Measurements from ENCODE around the gene PBX1.

The PBX1 gene

GRCh38 chr1:164787834-164788231 is 228.8 kb downstream of the PBX1 start:
- H3K4me1 ChIP-seq (ENCODE audit: low read depth, poor library complexity, severe bottlenecking), result peaks cover 7% of the 10 kb centered on the region
- no peaks in the 10 kb centered on the region for H3K27me3 ChIP-seq (ENCODE audit: insufficient read depth, low read depth)
- H3K9ac ChIP-seq, result no peak overlapping the region
- peak overlapping the region; percentile 38; the same call in 1 of the 2 replicates for H2AFZ ChIP-seq (ENCODE audit: low read depth)
- no peak for TF ChIP-seq CTCF (conservative IDR thresholded peaks at IDR 0.05; ENCODE audit: low read depth, low read length)
- no peaks in the 10 kb centered on the region for H3K36me3 ChIP-seq (ENCODE audit: insufficient read depth)
- H3K4me2 ChIP-seq, result peak overlapping the region; percentile 14; the same call in 1 of the 2 replicates
- no peaks in the 10 kb centered on the region for H3K79me2 ChIP-seq (ENCODE audit: insufficient read depth, low read depth)
- no peak overlapping the region for H3K27ac ChIP-seq
- no peak overlapping the region for H3K4me3 ChIP-seq (IDR thresholded peaks at IDR 0.05; ENCODE audit: insufficient read depth, low read depth, low read length)
- no peaks in the 10 kb centered on the region for H4K20me1 ChIP-seq (ENCODE audit: insufficient read depth)

GRCh38 chr1:164790081-164790480 is 231.1 kb downstream of the PBX1 start:
- no peak overlapping the region for H2AFZ ChIP-seq (ENCODE audit: low read depth)
- TF ChIP-seq CTCF (conservative IDR thresholded peaks at IDR 0.05; ENCODE audit: low read depth, low read length), result no peak
- no peaks in the 10 kb centered on the region for H3K27me3 ChIP-seq (ENCODE audit: insufficient read depth, low read depth)
- no peaks in the 10 kb centered on the region for H3K79me2 ChIP-seq (ENCODE audit: insufficient read depth, low read depth)
- H3K27ac ChIP-seq, result no peak overlapping the region
- H3K36me3 ChIP-seq (ENCODE audit: insufficient read depth), result no peaks in the 10 kb centered on the region
- no peaks in the 10 kb centered on the region for H4K20me1 ChIP-seq (ENCODE audit: insufficient read depth)
- H3K4me1 ChIP-seq (ENCODE audit: low read depth, poor library complexity, severe bottlenecking), result peaks cover 7% of the 10 kb centered on the region
- H3K4me3 ChIP-seq (IDR thresholded peaks at IDR 0.05; ENCODE audit: insufficient read depth, low read depth, low read length), result no peak overlapping the region
- no peak overlapping the region for H3K9ac ChIP-seq
- no peak overlapping the region for H3K4me2 ChIP-seq

- Histone ChIP-seq H3K9ac (no peak overlapping the region), H3K27ac (no peak overlapping the region), H3K4me1 (ENCODE audit: low read depth, poor library complexity, severe bottlenecking) (peaks cover 1% of the 10 kb centered on the region), H3K36me3 (ENCODE audit: insufficient read depth) (no peaks in the 10 kb centered on the region), H3K79me2 (ENCODE audit: insufficient read depth, low read depth) (no peaks in the 10 kb centered on the region), H4K20me1 (ENCODE audit: insufficient read depth) (no peaks in the 10 kb centered on the region), H3K4me3 (IDR thresholded peaks at IDR 0.05; ENCODE audit: insufficient read depth, low read depth, low read length) (no peak overlapping the region), H3K4me2 (no peak overlapping the region), H2AFZ (ENCODE audit: low read depth) (no peak overlapping the region), H3K27me3 (ENCODE audit: insufficient read depth, low read depth) (no peaks in the 10 kb centered on the region)
- TF ChIP-seq CTCF (conservative IDR thresholded peaks at IDR 0.05; ENCODE audit: low read depth, low read length), result no peak
Observed at GRCh38 chr1:164792410-164793004, 233.5 kb downstream of the PBX1 start.

- Histone ChIP-seq H3K4me3 (IDR thresholded peaks at IDR 0.05; ENCODE audit: insufficient read depth, low read depth, low read length) (no peak overlapping the region), H3K9ac (no peak overlapping the region), H3K36me3 (ENCODE audit: insufficient read depth) (no peaks in the 10 kb centered on the region), H3K79me2 (ENCODE audit: insufficient read depth, low read depth) (no peaks in the 10 kb centered on the region), H4K20me1 (ENCODE audit: insufficient read depth) (no peaks in the 10 kb centered on the region), H2AFZ (ENCODE audit: low read depth) (no peak overlapping the region), H3K27ac (no peak overlapping the region), H3K4me2 (no peak overlapping the region), H3K4me1 (ENCODE audit: low read depth, poor library complexity, severe bottlenecking) (no peaks in the 10 kb centered on the region), H3K27me3 (ENCODE audit: insufficient read depth, low read depth) (no peaks in the 10 kb centered on the region)
- TF ChIP-seq CTCF (conservative IDR thresholded peaks at IDR 0.05; ENCODE audit: low read depth, low read length), result no peak
Observed at GRCh38 chr1:164794356-164794755, 235.4 kb downstream of the PBX1 start.
